ENCODE data around the gene PARVB. TPM values are rescaled to one million over a fixed set of nuclear protein-coding genes. Genes with fewer than 3 reads are reported as not detected.

PARVB gene
- total and polyA plus RNA-seq, 9 of the 15 experiments (the other 6 are each of a cell fraction or from before 2014, with no cell fraction given), result 1.1 to 59.2 (median 29.2) TPM

GRCh38 chr22:44112191-44112590, 88.1 kb downstream of the PARVB start (continued):
- TF ChIP-seq ESRRA (IDR thresholded peaks at IDR 0.05; ENCODE audit: borderline replicate concordance, low read depth), result no peak

DNA sequence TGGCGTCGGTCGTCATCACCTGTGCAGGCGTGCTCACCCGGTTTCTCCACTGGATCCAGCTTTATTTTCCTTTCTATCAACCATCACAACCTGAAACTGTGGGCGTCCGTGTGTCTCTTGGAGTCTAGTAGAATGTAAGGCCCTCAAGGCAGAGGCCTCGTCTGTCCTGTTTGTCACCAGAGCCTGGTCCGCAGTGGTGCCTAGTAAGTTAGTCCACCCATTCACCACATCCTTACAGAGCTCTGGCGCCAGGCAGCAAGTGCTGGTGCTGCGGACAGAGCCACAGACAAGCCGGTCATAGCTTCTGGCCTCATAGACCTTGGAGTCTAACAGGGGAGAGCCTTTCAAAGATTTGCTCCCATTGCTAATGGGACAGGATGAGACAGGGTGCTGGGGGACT, 92.2 kb downstream of the PARVB start:
- Histone ChIP-seq H3K4me1 (replicated peaks in 1 of 2; ENCODE audit: control insufficient read depth in 2 of 2, insufficient read depth in 2 of 2, low read length in 2 of 2) (peaks cover 0 to 3% of the 10 kb centered on the region in 2 experiments; a peak in 1 of 5 replicates), H3K9me1 (ENCODE audit: control insufficient read depth, insufficient read depth, low read length) (no peaks in the 10 kb centered on the region), H3K27ac (ENCODE audit: extremely low read depth, low read depth, low read length) (no peak overlapping the region), H3K9ac (ENCODE audit: insufficient read depth in 1 of 2, low read depth in 2 of 2, low read length in 2 of 2) (no peak overlapping the region), H4K20me1 (replicated peaks; ENCODE audit: control insufficient read depth, insufficient read depth, low read length) (no peaks in the 10 kb centered on the region), H3K4me3 (no peak overlapping the region), H3K9me3 (replicated peaks; ENCODE audit: control insufficient read depth, insufficient read depth, low read depth, low read length) (no peaks in the 10 kb centered on the region), H3K27me3 (ENCODE audit: control insufficient read depth in 2 of 2, insufficient read depth in 2 of 2, low read length in 2 of 2) (no peaks in the 10 kb centered on the region), H3K4me2 (ENCODE audit: insufficient read depth, low read length) (no peak overlapping the region), H3K36me3 (ENCODE audit: control insufficient read depth, insufficient read depth, low read length) (no peaks in the 10 kb centered on the region; the same call in 2 of the 3 replicates), H2AFZ (ENCODE audit: low read depth, low read length) (no peak overlapping the region), H3K79me2 (ENCODE audit: control insufficient read depth, insufficient read depth, low read length) (no peaks in the 10 kb centered on the region)
- POLR2A ChIA-PET, result no interaction called here
- no peak for ATAC-seq
- in situ Hi-C loops (cut with MboI) (no loop called here), intact Hi-C loops (cut with micrococcal nuclease) (no loop called here)
- no peak for DNase-seq (ENCODE audit: extremely low read depth in 1 of 4, low spot score in 3 of 4)
- BruUV-seq (replicated peaks), result no TSS peak
- WGBS (ENCODE audit: insufficient coverage, low coverage, missing lambda C conversion rate), result 72% methylated on average over 8 of the region's 12 CpGs
- CTCF ChIA-PET (ENCODE audit: low intra/inter-chr PET ratio), result no interaction called here
- FAIRE-seq, result no peak
- no peak for TF ChIP-seq PPARD (CRISPR knock-in tag; IDR thresholded peaks at IDR 0.05)
- no peak for TF ChIP-seq PYGO2 (tag; IDR thresholded peaks at IDR 0.05)
- TF ChIP-seq RBM15 (IDR thresholded peaks at IDR 0.05; ENCODE audit: insufficient read depth, low read length), result no peak
- no peak for TF ChIP-seq HLTF (IDR thresholded peaks at IDR 0.05)
- TF ChIP-seq YY1 (IDR thresholded peaks at IDR 0.05; ENCODE audit: borderline replicate concordance in 1 of 3, control insufficient read depth in 1 of 3, extremely low read depth in 1 of 3, insufficient read depth in 3 of 3, insufficient read length in 1 of 3, insufficient replicate concordance in 2 of 3, low read depth in 1 of 3, low read length in 2 of 3), result no peak
- TF ChIP-seq ZNF316 (IDR thresholded peaks at IDR 0.05), result no peak
- no peak for TF ChIP-seq RREB1 (CRISPR knock-in tag; IDR thresholded peaks at IDR 0.05)
- no peak for TF ChIP-seq SMAD2 (IDR thresholded peaks at IDR 0.05; ENCODE audit: low read depth, low read length)
- TF ChIP-seq TEAD1 (CRISPR knock-in tag; IDR thresholded peaks at IDR 0.05), result no peak
- TF ChIP-seq, protein P1, sequence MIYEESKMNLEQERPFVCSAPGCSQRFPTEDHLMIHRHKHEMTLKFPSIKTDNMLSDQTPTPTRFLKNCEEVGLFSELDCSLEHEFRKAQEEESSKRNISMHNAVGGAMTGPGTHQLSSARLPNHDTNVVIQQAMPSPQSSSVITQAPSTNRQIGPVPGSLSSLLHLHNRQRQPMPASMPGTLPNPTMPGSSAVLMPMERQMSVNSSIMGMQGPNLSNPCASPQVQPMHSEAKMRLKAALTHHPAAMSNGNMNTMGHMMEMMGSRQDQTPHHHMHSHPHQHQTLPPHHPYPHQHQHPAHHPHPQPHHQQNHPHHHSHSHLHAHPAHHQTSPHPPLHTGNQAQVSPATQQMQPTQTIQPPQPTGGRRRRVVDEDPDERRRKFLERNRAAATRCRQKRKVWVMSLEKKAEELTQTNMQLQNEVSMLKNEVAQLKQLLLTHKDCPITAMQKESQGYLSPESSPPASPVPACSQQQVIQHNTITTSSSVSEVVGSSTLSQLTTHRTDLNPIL (CRISPR knock-in tag; IDR thresholded peaks at IDR 0.05), result no peak
- TF ChIP-seq ZNF766 (CRISPR knock-in tag; conservative IDR thresholded peaks at IDR 0.05), result no peak
- no peak for TF ChIP-seq EP300 (IDR thresholded peaks at IDR 0.05; ENCODE audit: low read length)
- TF ChIP-seq ZKSCAN1 (IDR thresholded peaks at IDR 0.05; ENCODE audit: low read depth, low read length), result no peak
- TF ChIP-seq IFI16 (CRISPR knock-in tag; IDR thresholded peaks at IDR 0.05), result no peak
